ENCODE results near the gene EMSY. TPM values are rescaled to one million over a fixed set of nuclear protein-coding genes. Genes with fewer than 3 reads are reported as not detected.

The EMSY gene
- total RNA-seq, 1 experiment from 2014 or later = 52.4 TPM

DNA sequence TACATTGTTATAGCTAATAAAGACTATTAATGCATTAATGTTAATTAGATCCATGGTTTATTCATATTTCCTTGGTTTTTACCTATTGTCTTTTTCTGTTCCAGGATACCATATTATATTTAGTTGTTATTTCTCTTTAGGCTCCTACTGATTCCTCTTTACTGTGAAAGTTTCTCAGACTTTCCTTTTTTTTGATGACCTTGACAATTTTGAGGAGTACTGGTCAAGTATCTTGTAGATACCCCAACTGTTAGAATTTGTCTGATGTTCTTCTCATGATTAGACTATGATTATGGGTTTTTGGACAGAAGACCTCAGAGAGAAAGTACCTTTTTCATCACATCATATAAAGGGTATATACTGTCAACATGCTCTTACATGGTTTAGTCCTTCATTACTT, 26.6 kb downstream of the EMSY start:
- no peak for TF ChIP-seq EZH2 (IDR thresholded peaks at IDR 0.05; ENCODE audit: borderline replicate concordance, low read depth, low read length, poor library complexity, severe bottlenecking)
- no peak for TF ChIP-seq CTCF (conservative IDR thresholded peaks at IDR 0.05; ENCODE audit: low read depth, low read length)
- Histone ChIP-seq H3K27me3 (replicated peaks; ENCODE audit: insufficient read depth, low read depth, low read length, poor library complexity) (no peaks in the 10 kb centered on the region), H3K4me1 (ENCODE audit: insufficient read depth, low read length, poor library complexity, severe bottlenecking) (no peaks in the 10 kb centered on the region), H3K4me3 (ENCODE audit: low read depth, low read length, poor library complexity, severe bottlenecking) (no peak overlapping the region), H3K36me3 (ENCODE audit: insufficient read depth, low read length, poor library complexity, severe bottlenecking) (peaks cover 28% of the 10 kb centered on the region), H3K9me3 (ENCODE audit: low read depth, low read length, poor library complexity, severe bottlenecking) (no peaks in the 10 kb centered on the region), H3K27ac (ENCODE audit: low read depth, low read length, poor library complexity, severe bottlenecking) (no peak overlapping the region)
- no peak for DNase-seq (ENCODE audit: low spot score)
- intact Hi-C loops (cut with micrococcal nuclease; ENCODE audit: unreplicated experiment) = no loop called here
- ChIA-PET POLR2A (ENCODE audit: low non-redundant PET) (no interaction called here), CTCF (no interaction called here)
- no TSS peak for BruUV-seq (replicated peaks)

DNA sequence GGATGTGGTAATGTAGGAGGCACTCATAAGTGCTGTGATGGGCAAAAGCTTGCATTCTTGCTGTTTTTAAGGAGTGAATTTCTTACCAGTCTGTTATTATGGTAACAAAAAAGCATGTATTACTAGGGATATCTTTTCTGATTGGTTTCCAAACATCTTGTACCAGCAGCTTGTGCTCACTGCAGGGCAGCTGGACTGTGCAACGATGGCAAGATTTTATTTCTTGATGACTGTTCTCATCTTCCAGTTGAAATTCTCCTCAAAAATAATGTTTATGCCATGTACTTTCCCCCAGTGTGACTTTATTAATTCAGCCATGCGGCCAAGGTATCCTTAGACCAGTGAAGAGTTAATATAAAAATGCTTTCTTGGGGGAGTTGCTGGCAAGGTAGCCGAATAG, 35.4 kb downstream of the EMSY start:
- POLR2A ChIA-PET (ENCODE audit: low non-redundant PET) = no interaction called here
- no peak for TF ChIP-seq EZH2 (IDR thresholded peaks at IDR 0.05; ENCODE audit: borderline replicate concordance, low read depth, low read length, poor library complexity, severe bottlenecking)
- TF ChIP-seq CTCF (conservative IDR thresholded peaks at IDR 0.05; ENCODE audit: low read depth, low read length) = no peak
- DNase-seq (ENCODE audit: low spot score) = no peak
- Histone ChIP-seq H3K36me3 (ENCODE audit: insufficient read depth, low read length, poor library complexity, severe bottlenecking) (peaks cover 18% of the 10 kb centered on the region), H3K4me1 (ENCODE audit: insufficient read depth, low read length, poor library complexity, severe bottlenecking) (no peaks in the 10 kb centered on the region), H3K9me3 (ENCODE audit: low read depth, low read length, poor library complexity, severe bottlenecking) (peaks cover 10% of the 10 kb centered on the region), H3K27ac (ENCODE audit: low read depth, low read length, poor library complexity, severe bottlenecking) (no peak overlapping the region), H3K4me3 (ENCODE audit: low read depth, low read length, poor library complexity, severe bottlenecking) (no peak overlapping the region), H3K27me3 (replicated peaks; ENCODE audit: insufficient read depth, low read depth, low read length, poor library complexity) (no peaks in the 10 kb centered on the region)
- no TSS peak for BruUV-seq (replicated peaks)
- CTCF ChIA-PET = no interaction called here
- intact Hi-C loops (cut with micrococcal nuclease; ENCODE audit: unreplicated experiment) = no loop called here

DNA sequence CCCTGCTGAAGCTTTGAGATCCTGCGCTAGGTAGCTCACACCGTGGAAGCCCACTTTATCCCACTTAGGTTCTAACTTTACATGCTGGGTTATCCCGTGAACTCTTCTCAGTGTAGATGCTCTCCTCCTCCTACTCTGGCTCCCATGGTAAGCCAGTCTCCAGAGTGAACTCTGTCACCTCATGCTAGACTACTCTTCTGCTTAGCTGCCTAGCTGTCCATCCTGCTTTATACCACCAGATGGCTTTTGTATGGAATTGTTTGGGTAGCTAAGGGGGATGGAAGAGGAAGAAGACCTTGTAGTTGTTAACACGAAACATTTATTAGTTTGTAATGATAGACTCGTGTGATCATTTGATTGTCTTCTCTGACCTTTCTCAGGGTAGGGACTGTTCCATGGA, 46.8 kb downstream of the EMSY start:
- POLR2A ChIA-PET (ENCODE audit: low non-redundant PET) = no interaction called here
- DNase-seq (ENCODE audit: low spot score) = no peak
- CTCF ChIA-PET = no interaction called here
- H3K4me1 ChIP-seq (ENCODE audit: insufficient read depth, low read length, poor library complexity, severe bottlenecking) = no peaks in the 10 kb centered on the region
- no TSS peak for BruUV-seq (replicated peaks)
- H3K27me3 ChIP-seq (replicated peaks; ENCODE audit: insufficient read depth, low read depth, low read length, poor library complexity) = no peaks in the 10 kb centered on the region
- H3K9me3 ChIP-seq (ENCODE audit: low read depth, low read length, poor library complexity, severe bottlenecking) = no peaks in the 10 kb centered on the region
- H3K4me3 ChIP-seq (ENCODE audit: low read depth, low read length, poor library complexity, severe bottlenecking) = no peak overlapping the region
- TF ChIP-seq CTCF (conservative IDR thresholded peaks at IDR 0.05; ENCODE audit: low read depth, low read length) (no peak), EZH2 (IDR thresholded peaks at IDR 0.05; ENCODE audit: borderline replicate concordance, low read depth, low read length, poor library complexity, severe bottlenecking) (no peak)
- intact Hi-C loops (cut with micrococcal nuclease; ENCODE audit: unreplicated experiment) = no loop called here
- H3K27ac ChIP-seq (ENCODE audit: low read depth, low read length, poor library complexity, severe bottlenecking) = no peak overlapping the region
- H3K36me3 ChIP-seq (ENCODE audit: insufficient read depth, low read length, poor library complexity, severe bottlenecking) = peaks cover 18% of the 10 kb centered on the region
